ENCODE results near the gene ERI3.
A peak's percentile ranks its signal among the peaks of the same experiment; 100 is the strongest.

The ERI3 gene, protein sequence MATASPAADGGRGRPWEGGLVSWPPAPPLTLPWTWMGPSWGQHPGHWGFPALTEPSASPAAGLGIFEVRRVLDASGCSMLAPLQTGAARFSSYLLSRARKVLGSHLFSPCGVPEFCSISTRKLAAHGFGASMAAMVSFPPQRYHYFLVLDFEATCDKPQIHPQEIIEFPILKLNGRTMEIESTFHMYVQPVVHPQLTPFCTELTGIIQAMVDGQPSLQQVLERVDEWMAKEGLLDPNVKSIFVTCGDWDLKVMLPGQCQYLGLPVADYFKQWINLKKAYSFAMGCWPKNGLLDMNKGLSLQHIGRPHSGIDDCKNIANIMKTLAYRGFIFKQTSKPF

DNA sequence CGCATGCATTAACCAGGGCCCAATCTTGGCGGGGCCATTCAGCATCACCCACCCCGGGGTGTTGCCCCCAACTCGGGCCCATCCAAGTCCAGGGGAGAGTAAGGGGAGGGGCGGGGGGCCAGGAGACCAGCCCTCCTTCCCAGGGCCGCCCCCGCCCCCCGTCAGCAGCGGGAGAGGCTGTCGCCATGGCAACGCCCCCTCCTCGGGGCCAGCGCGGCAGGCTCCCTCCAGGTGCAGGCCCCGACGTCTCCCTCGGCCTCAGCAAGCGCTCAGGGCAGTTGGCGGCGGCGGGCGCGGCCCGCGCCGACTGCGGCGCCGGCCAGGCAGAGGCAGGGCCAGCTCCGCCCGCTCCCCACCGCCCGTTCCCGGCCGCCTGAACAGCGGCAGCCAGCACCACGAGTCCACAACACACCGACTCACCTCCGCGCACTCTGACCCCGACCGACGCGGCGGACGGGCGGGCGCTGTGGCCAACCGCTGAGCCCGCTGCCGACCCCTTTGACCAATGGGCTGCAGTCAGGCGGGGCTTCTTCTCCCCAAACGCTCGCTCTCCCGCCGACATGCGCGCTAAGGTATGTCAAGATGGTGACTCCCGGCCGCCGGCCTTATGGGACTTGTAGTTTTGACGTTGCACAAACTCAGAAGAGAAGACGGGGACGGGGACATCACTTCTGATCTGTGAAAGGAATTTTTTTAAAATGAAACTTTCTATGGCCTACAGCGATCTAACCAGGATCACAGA is at the start of gene ERI3:
ERI3 (minus strand) TSS at position 418 of the 742 bp plus-strand sequence; CDS start at position 187, 231 bp downstream.
- peak; percentile 98 for DNase-seq

DNA sequence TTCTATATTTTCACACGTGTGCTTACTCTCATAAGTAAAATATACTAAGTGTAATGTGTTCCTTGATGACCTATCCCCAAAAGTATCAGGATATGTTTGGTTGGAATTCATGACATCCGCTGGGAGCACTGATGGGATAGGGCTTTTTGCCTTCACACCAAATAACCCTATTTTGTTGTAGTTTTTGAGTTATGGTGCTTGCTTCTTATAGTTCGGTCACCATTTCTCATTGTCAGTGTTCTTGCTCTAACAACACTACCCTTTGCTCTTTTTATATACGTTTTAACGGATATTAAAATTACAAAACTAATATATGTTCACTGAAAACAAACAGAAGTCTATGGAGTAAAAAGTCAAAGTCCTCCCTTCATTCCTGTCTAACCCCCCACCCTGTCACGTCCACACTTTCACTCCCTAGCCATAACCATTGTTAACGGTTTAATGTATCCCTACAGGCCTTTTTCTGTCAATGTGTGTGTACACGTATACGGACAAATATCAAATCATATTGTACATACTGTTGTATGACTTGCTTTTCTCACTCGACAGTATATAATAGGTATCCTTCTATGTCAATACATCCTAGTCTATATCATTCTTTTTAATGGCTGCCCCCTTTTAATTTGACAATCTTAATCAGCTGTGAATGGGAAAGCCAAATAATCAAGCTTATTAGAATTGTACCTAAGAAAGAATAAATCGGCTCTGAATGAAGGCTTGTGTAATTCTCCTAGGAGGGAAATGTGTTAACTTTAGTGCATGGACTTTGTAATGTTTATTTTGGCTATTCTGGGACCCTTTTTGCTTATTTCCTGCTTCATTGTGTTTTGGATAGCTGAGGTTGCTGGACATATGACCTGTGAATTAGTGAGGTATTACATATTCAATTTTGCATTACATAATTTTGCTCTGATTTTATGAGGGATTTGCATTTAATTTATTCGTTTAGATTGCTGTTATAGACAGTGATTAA is 46.5 kb upstream of the ERI3 start:
- DNase-seq = no peak

GRCh38 chr1:44390277-44390676 is 35.2 kb upstream of the ERI3 start:
- DNase-seq = no peak

- no peak for DNase-seq
These were observed 34.4 kb upstream of the ERI3 start for GRCh38 chr1:44389437-44389836.

GRCh38 chr1:44388551-44388950 is 33.5 kb upstream of the ERI3 start:
- DNase-seq = no peak

DNA sequence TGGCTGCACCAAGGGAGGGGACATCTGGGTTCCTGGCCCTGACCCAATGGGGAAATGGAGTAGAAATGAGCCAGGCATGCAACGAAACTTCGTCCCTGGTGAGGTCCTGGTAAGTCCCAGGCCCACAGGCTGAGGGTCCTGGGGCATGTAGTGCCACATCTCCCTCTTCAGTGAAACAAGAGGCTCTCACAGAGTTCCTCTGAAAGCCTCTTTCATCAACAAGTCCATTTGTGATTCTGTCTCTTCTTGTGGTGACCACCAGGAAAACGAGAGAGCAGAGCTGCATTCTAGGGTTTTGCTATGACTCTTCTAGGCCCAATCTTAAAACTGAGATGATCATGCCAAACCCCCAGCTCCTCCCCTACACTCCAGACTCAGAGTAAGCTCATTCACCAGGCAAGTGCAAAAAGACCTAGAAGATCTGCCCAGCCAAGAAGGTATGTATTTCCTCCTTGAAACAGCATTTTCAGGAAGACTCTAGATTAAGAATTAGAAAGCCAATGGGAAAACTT is 25.7 kb upstream of the ERI3 start:
- DNase-seq = no peak

DNA sequence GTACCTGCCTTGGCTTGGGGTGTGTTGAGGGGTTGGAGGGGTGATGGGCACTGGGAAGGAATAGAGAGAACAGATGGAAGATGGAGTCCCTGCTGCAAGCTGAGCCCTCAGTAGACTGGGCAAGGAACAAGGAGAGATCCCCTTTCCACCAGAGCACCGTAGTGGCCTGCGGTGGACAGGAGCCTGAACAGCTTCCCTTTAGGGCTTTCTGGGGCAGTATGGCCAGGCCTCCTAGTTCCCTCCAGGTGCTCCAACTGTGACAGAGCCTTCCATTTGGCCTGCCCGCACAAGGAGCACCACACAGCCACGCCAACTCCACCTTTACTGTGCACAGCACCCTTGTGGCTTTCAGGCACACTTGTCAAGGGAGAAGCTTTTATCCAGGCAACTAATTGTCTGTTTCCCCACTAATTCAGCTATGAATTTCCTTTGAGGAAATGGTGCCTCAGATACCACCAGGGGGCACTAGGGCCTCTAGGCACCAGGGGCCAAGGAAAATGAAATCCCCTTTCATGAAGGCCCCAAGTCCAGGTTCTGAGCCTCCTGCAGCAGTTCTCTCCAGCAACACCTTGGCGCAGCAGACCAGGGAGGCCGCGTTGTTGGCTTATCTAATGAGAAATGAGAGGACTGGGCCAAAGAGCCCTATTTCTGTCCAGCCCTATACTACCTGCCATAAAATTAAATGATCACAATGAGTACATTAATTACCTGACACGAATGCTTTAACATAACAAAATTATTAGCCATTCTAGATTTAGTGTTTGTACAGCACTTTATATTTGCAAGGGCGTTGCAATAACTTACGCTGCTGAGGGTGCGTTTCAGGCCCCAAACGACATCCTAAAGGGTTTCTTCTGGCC is 23.1 kb upstream of the ERI3 start:
- DNase-seq = peak; percentile 91

DNA sequence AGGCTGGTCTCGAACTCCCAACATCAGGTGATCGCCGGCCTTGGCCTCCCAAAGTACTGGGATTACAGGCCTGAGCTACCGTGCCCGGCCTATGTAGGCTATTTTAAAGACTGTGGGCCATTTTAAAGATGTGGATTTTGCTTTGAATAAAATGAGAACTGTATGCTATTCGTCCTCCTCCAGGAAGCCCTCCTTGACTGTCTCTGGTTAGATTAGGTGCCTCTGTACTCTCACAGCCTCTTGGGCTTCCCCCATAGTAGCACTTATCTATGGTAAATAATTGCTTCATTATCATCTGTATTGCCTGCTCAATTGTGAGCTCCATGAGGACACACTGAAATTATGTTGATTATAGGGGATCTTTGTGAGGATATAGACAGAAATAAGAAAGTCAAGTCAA is 20.5 kb upstream of the ERI3 start:
- no peak for DNase-seq

GRCh38 chr1:44371206-44371605 is 16.1 kb upstream of the ERI3 start:
- DNase-seq = no peak

GRCh38 chr1:44368471-44369151 is 13.6 kb upstream of the ERI3 start:
- no peak for DNase-seq

DNA sequence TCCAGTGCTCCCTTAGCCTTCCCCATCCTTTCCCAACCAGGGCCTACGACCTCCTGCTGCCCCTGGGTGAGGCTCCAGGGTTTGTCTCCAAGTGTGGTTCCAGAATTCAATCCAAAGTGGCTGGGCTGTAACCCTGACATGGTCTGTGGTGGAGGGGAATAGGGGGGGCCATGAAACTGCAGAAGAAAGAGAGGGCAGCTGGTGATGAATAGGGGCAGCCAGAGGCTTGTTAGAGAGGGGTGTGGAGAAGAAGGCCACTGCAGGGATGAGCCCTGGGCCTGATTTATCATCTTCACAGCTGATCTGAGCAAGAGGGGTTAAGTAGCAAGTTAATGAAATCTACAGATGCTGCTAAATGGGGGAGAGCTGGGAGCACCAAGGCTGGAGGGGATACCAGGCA is 12.9 kb upstream of the ERI3 start:
- no peak for DNase-seq

DNA sequence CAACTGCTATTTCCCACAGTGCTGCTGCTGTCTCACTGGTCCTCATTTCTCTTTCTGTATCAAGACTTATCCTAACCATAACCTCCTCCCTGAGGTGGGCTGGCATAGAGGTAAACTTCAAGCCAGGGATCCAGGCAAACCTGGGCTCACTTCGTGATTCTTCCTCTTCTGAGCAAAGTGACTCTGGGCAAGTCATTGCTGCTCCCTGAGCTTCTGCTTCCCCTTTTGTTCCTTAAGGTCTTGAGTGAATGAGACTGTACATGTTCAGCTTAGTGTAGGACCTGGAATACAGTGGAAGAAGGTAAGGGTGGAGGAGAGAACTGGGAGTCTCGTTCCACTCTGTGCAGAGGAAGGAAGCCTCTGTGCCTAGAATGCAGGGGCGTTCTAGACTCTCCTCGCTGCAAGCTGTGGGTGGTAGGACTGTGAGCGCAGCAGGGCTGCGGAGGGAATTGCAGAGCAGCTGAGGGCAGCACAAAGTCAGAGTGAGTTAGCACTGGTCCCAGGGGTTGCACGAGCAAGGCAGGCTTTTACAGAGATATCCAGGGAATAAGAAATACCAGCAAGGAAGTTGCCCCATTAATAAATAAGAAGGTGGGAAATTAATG is 11.4 kb upstream of the ERI3 start:
- DNase-seq = no peak

DNA sequence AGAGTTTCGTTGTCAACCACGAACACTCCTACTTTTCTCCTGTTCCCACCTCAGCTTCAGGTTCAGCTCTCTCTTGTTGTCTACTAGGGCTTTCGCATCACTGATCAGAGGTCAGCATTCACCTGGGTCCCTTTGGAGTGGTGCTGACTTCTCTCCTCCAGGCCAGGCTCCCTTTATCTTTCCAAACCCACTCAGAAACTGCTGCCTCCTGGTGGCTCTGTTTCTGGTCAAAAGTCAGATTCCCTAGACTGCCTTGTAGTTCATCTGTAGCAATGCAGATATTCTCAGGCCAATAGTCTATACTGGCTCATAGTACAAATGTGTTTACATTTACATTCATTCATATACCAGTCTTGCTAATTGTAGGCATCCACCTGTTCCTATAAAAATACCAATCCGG is 6.4 kb upstream of the ERI3 start:
- peak; percentile 36 for DNase-seq

- DNase-seq = no peak
These were observed 4.3 kb upstream of the ERI3 start for GRCh38 chr1:44359234-44359935.

DNA sequence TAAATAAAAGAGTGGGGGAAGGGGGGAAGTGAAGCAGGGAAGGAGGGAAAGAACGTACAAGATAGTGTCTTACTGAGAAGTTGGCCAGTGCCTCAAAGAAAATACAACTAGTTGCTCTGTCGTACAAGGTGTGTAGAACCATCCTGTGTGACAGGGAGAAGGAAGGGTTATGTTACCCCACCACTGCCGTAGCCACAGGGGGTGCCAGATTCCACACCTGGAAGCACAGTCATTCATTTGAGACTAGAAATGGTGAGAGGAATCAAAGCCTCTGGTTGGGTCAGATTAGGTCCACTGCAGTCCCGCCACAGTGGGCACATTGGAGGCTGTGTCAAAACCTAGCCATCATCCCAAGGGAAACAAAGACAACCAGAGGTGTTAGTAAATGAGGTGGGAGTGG is 2.7 kb upstream of the ERI3 start:
- DNase-seq = no peak

- DNase-seq = peak; percentile 16
These were observed 687 bp upstream of the ERI3 start for GRCh38 chr1:44355582-44356305.

- DNase-seq = peak; percentile 15
These were observed 703 bp downstream of the ERI3 start for GRCh38 chr1:44354268-44354839.

GRCh38 chr1:44353604-44354003 is 1.5 kb downstream of the ERI3 start:
- DNase-seq = no peak

DNA sequence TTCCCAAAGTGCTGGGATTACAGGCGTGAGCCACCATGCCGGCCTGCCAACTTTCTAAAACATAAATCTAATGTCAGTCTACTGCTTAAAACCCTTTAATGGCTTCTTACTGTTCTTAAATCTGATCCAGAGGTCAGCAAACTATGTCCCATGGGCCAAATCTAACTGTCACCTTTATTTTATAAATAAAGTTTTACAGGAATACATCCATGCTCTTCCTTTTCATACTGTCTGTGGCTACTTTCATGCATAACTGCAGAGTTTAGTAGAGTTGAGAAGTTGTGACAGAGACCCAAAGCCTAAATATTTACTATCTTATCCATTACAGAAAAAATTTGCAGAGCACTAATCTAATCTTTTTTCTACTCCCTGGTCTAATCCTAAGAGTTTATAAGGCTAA is 3.8 kb downstream of the ERI3 start:
- no peak for DNase-seq

Measured in hematopoietic multipotent progenitor cell treated with erythropoietin and hydrocortisone succinate and interleukin-3 and kit ligand, for 6 days (in vitro differentiated cells).